Lower leg skin (tissue), 3 donors: ENCODE measurements around the gene MRPS2.

Source experiments
- CTCF ChIP-seq, 3 donors: fragments of 450-650 bp; IDR thresholded peaks; one replicate each; pipeline ENCODE4 v1.5.1; 2016; ENCODE audit warnings: antibody characterized with exemption in 3 of 3, mild to moderate bottlenecking in 3 of 3, moderate library complexity in 2 of 3
- POLR2A ChIP-seq, 2 donors: fragments of 450-650 bp; IDR thresholded peaks; one replicate each; pipeline ENCODE4 v1.6.1; 2016 to 2017; ENCODE audit warnings: antibody characterized with exemption in 2 of 2, mild to moderate bottlenecking in 1 of 2, moderate library complexity in 1 of 2

GRCh38 chr9:135486267-135487065 is 14.0 kb upstream of the MRPS2 start:
- TF ChIP-seq CTCF (IDR thresholded peaks at IDR 0.05) (no peak), POLR2A (IDR thresholded peaks at IDR 0.05) (no peak)
